ENCODE measurements around the gene NR1I2.

The NR1I2 gene

GRCh38 chr3:119864476-119864875, 82.6 kb downstream of the NR1I2 start:
- H3K27me3 ChIP-seq (ENCODE audit: control insufficient read depth, insufficient read depth, low read length): no peaks in the 10 kb centered on the region
- H3K4me3 ChIP-seq (ENCODE audit: low read depth, low read length): no peak overlapping the region
- H3K9ac ChIP-seq (ENCODE audit: low read depth, low read length): no peak overlapping the region
- no peaks in the 10 kb centered on the region for H3K36me3 ChIP-seq (ENCODE audit: control insufficient read depth, insufficient read depth, low read length)
- no peaks in the 10 kb centered on the region for H3K4me1 ChIP-seq (ENCODE audit: control insufficient read depth, insufficient read depth, low read length)
- no peaks in the 10 kb centered on the region for H3K9me3 ChIP-seq (ENCODE audit: control insufficient read depth, insufficient read depth, low read length)

Measured in iPS-15b (cell line).